ENCODE data around the gene MTA2.

MTA2 gene

GRCh38 chr11:62579252-62579651 is 22.4 kb downstream of the MTA2 start:
- no peak for DNase-seq (ENCODE audit: low read depth)
- TF ChIP-seq CTCF (IDR thresholded peaks at IDR 0.05; ENCODE audit: insufficient read depth, low read depth, low read length, missing control alignments) = no peak
- H3K4me3 ChIP-seq (ENCODE audit: low read length) = no peak overlapping the region

GRCh38 chr11:62578541-62578940 is 23.1 kb downstream of the MTA2 start:
- H3K4me3 ChIP-seq (ENCODE audit: low read length) = no peak overlapping the region
- TF ChIP-seq CTCF (IDR thresholded peaks at IDR 0.05; ENCODE audit: insufficient read depth, low read depth, low read length, missing control alignments) = no peak

GRCh38 chr11:62577046-62577714 is 24.5 kb downstream of the MTA2 start:
- TF ChIP-seq CTCF (IDR thresholded peaks at IDR 0.05; ENCODE audit: insufficient read depth, low read depth, low read length, missing control alignments) = no peak
- DNase-seq (ENCODE audit: low read depth) = no peak
- no peak overlapping the region for H3K4me3 ChIP-seq (ENCODE audit: low read length)

More at GRCh38 chr11:62578541-62578940, 23.1 kb downstream of the MTA2 start:
- DNase-seq (ENCODE audit: low read depth) = no peak

GRCh38 chr11:62575837-62576236 is 25.8 kb downstream of the MTA2 start:
- DNase-seq (ENCODE audit: low read depth) = no peak
- no peak for TF ChIP-seq CTCF (IDR thresholded peaks at IDR 0.05; ENCODE audit: insufficient read depth, low read depth, low read length, missing control alignments)
- no peak overlapping the region for H3K4me3 ChIP-seq (ENCODE audit: low read length)

GRCh38 chr11:62575156-62575555 is 26.5 kb downstream of the MTA2 start:
- TF ChIP-seq CTCF (IDR thresholded peaks at IDR 0.05; ENCODE audit: insufficient read depth, low read depth, low read length, missing control alignments) = no peak
- H3K4me3 ChIP-seq (ENCODE audit: low read length) = no peak overlapping the region
- no peak for DNase-seq (ENCODE audit: low read depth)

- peak overlapping the region; percentile 99 for H3K4me3 ChIP-seq (ENCODE audit: low read length)
- no peak for DNase-seq (ENCODE audit: low read depth)
- no peak for TF ChIP-seq CTCF (IDR thresholded peaks at IDR 0.05; ENCODE audit: insufficient read depth, low read depth, low read length, missing control alignments)
Observed at GRCh38 chr11:62574363-62575071, 27.1 kb downstream of the MTA2 start.
